Thyroid gland (tissue), 4 donors: Measurements from ENCODE around the gene ZBTB16. TPM values are rescaled to one million over a fixed set of nuclear protein-coding genes. Genes with fewer than 3 reads are reported as not detected.
A peak's percentile ranks its signal among the peaks of the same experiment; 100 is the strongest.

Experiments used
- DNase-seq, 2 donors: peaks; one replicate each; pipeline ENCODE4 v3.0.0-alpha.2; 2019
- H3K27ac ChIP-seq, 3 donors: fragments of 200-600 bp; sonication (generic); 1 replicate in 2 of 3; 2 replicates in 1 of 3; pipeline ENCODE4 v1.5.1; 2016 to 2019; ENCODE audit warnings: mild to moderate bottlenecking in 1 of 3, moderate library complexity in 1 of 3
- H3K27me3 ChIP-seq: fragments of 200-600 bp; sonication (generic); one replicate; pipeline ENCODE4 v1.5.1; 2019
- H3K36me3 ChIP-seq, 2 donors: fragments of 200-600 bp; sonication (generic); one replicate each; pipeline ENCODE4 v1.5.1; 2016 to 2019
- H3K4me1 ChIP-seq, 2 donors: fragments of 200-600 bp; sonication (generic); one replicate each; pipeline ENCODE4 v1.5.1; 2017 to 2019
- H3K4me3 ChIP-seq, 3 donors: fragments of 200-600 bp; sonication (generic); replicated peaks in 1 of 3; 1 replicate in 2 of 3; 2 replicates in 1 of 3; pipeline ENCODE4 v1.5.1; 2016; ENCODE audit warnings: mild to moderate bottlenecking in 1 of 3
- H3K9me3 ChIP-seq: fragments of 200-600 bp; sonication (generic); one replicate; pipeline ENCODE4 v1.5.1; 2017
- POLR2A ChIP-seq, 2 donors: fragments of 450-650 bp; IDR thresholded peaks; one replicate each; pipeline ENCODE4 v1.6.1; 2017; ENCODE audit warnings: antibody characterized with exemption in 2 of 2, mild to moderate bottlenecking in 2 of 2, moderate library complexity in 1 of 2
- WGBS, 2 donors: methylation state at CpG; one replicate each; pipeline ENCODE4 v1.1.5; 2017; 5-methylcytosine and 5-hydroxymethylcytosine counted together
- intact Hi-C: fragments of 100-400 bp; cut with DNase I; formaldehyde crosslinking; loops from one replicate; pipeline ENCODE4 v1.15.1; 2023
- total RNA-seq, 4 donors: library from RNA; depleted of rRNA; stranded (reverse); fragments of >200 nt; gene quantifications; one replicate each; pipeline ENCODE4 v1.2.3, GENCODE V29; 2016
- TF ChIP-seq, protein P1 (sequence below), 6 experiments: fragments of 200-600 bp in 3 of 6; fragments of 450-650 bp in 3 of 6; sonication (generic) in 3 of 6; IDR thresholded peaks; one replicate each; pipeline ENCODE4 v1.5.1; 2016 to 2019; ENCODE audit warnings: antibody characterized with exemption in 6 of 6, mild to moderate bottlenecking in 2 of 6, inconsistent platforms in 1 of 6, moderate library complexity in 1 of 6

The ZBTB16 gene
- total RNA-seq, 4 donors from 2014 or later = 157 to 385 (median 177) TPM

DNA sequence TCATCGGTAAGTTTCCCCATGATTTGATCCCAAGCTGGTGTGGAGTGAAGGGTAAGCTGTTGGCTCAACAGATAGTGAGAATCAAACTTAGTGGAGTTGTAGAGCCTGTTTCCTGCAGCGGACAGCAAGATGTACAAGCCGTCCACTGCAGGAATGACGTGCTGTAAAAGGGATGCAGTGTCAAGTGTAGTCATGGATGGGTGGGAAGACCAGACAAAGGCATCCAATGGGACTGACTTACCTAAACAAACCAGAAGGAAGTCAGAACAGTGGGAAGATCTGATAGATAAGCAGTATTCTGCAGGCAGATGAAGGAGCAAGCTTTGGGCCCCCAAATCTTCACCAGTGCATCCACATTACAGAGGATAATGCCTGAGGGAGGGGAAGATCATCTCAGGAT is 8.8 kb downstream of the ZBTB16 start:
- H3K9me3 ChIP-seq = no peaks in the 10 kb centered on the region
- no peak overlapping the region for H3K4me3 ChIP-seq
- H3K4me1 ChIP-seq = peaks cover 75 to 86% of the 10 kb centered on the region in 2 donors
- DNase-seq = no peak
- H3K27ac ChIP-seq = peak overlapping the region in 1 of 3 donors; percentile 68
- intact Hi-C loops = no loop called here
- TF ChIP-seq, protein P1, sequence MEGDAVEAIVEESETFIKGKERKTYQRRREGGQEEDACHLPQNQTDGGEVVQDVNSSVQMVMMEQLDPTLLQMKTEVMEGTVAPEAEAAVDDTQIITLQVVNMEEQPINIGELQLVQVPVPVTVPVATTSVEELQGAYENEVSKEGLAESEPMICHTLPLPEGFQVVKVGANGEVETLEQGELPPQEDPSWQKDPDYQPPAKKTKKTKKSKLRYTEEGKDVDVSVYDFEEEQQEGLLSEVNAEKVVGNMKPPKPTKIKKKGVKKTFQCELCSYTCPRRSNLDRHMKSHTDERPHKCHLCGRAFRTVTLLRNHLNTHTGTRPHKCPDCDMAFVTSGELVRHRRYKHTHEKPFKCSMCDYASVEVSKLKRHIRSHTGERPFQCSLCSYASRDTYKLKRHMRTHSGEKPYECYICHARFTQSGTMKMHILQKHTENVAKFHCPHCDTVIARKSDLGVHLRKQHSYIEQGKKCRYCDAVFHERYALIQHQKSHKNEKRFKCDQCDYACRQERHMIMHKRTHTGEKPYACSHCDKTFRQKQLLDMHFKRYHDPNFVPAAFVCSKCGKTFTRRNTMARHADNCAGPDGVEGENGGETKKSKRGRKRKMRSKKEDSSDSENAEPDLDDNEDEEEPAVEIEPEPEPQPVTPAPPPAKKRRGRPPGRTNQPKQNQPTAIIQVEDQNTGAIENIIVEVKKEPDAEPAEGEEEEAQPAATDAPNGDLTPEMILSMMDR (IDR thresholded peaks at IDR 0.05) = no peak
- TF ChIP-seq POLR2A (IDR thresholded peaks at IDR 0.05) = no peak
- peaks cover 46 to 67% of the 10 kb centered on the region in 2 donors for H3K36me3 ChIP-seq
- 84% methylated on average over 4 of the region's 4 CpGs for WGBS, 2 donors
- H3K27me3 ChIP-seq = no peaks in the 10 kb centered on the region

DNA sequence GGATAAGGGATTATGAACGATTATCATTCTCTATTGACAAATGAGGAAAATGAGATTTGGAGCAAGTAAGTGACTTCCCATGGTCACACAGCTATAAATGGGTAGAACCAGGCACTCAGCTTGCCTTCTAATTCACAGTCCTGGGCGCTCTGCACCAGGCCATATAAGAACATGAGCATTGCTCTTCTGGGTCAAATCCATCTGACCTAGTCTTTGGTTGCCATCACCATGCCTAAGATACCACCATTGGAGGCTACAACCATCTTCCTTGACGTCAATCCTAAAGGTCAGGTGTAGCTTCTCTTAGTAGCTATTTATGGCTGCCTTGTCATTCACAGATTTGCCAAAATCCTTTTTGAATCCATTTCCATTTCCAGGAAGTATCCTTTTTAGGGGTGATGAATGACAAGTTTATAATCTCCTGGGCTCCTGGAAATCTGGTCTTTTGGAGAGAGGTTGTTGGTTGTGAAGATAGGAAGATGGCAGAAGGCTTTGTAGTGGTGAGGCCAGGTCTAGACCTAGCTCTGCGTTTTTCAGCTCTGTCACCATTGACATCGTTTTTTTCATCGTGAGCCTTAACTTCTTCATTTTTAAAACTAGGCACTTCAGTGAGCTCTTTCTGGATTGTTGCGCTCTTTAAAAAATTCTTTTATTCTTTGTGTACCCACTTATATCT is 11.1 kb downstream of the ZBTB16 start:
- Histone ChIP-seq H3K4me1 (peaks cover 77 to 86% of the 10 kb centered on the region in 2 donors), H3K27me3 (no peaks in the 10 kb centered on the region), H3K36me3 (peaks cover 33 to 52% of the 10 kb centered on the region in 2 donors), H3K4me3 (no peak overlapping the region), H3K9me3 (no peaks in the 10 kb centered on the region), H3K27ac (no peak overlapping the region)
- intact Hi-C loops = no loop called here
- DNase-seq = no peak
- WGBS, 2 donors = 97 to 98% methylated on average over 7 of the region's 7 CpGs
- TF ChIP-seq, protein P1 (IDR thresholded peaks at IDR 0.05) = no peak
- TF ChIP-seq POLR2A (IDR thresholded peaks at IDR 0.05) = no peak

DNA sequence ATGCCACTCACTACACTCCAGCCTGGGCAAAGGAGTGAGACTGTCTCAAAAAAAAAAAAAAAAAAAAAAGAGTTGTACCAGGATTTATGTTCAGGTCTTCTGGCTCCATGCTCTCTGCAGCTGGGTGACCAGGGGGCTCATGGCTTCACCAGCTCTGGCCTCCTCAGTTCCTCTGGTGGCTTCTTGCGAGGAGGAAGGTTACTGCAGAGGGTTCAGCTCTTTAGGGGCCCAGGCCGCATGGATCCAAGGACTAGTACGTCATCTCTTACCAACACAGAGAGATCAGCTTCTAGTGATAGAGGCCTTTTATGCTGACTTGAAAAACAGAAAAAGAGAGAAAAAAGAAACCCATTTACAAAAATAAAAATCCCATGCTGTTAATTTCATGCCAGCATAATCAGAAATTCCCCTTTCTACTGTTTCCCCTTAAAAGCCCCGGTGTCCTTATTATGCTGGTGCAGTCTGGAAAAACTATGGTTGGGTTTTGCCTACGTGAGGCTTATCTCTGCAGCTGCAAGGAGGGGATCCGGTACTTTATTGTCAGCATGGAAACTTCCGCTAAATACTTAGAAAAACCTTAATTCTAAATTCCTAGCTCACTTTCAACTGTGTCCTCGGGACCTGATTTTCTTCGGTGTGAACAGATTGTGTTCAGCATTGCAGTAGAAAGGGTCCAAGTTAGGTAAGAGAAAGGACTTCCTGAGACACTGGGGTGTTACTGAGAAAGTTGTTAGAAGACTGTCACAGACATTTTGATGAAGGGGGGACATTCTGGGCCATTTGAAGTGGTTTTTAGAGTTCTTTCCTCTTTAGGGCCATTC is 13.7 kb downstream of the ZBTB16 start:
- no peak for TF ChIP-seq POLR2A (IDR thresholded peaks at IDR 0.05)
- TF ChIP-seq, protein P1 (IDR thresholded peaks at IDR 0.05) = no peak
- H3K4me3 ChIP-seq = no peak overlapping the region
- H3K27ac ChIP-seq = peak overlapping the region in 2 of 3 donors; percentile 97
- no peaks in the 10 kb centered on the region for H3K9me3 ChIP-seq
- H3K36me3 ChIP-seq = peaks cover 27 to 35% of the 10 kb centered on the region in 2 donors
- intact Hi-C loops = no loop called here
- DNase-seq = no peak
- 83 to 90% methylated on average over 9 of the region's 9 CpGs for WGBS, 2 donors
- no peaks in the 10 kb centered on the region for H3K27me3 ChIP-seq
- H3K4me1 ChIP-seq = peaks cover 77 to 86% of the 10 kb centered on the region in 2 donors

DNA sequence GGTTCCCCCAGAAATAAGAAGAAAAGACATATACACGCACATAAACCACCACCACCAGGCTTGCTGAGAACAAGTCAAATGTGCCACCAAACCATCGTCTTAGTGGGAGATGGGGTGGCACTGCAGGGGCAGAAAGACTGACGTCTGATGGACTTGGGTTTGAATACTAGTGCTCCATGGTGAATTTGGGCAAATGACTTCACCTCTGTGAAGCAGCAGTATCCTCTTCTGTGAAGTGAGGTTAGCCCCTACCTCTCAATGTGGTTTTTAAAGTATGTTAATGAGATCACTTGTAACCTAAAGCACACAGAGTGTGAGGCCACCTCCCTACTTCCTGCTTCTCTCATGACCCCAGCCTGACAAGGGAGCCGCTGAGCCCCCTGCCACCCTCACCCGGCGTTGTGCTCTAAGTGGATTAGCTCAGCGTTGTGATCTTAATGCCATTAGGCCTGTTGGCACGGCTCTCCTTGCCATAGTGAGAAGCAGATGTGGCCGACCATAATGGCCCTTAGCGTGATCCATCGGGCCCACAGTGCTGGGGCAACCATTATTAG is 14.4 kb downstream of the ZBTB16 start:
- no peaks in the 10 kb centered on the region for H3K27me3 ChIP-seq
- H3K4me3 ChIP-seq = no peak overlapping the region
- no peaks in the 10 kb centered on the region for H3K9me3 ChIP-seq
- H3K36me3 ChIP-seq = peaks cover 24 to 28% of the 10 kb centered on the region in 2 donors
- intact Hi-C loops = no loop called here
- WGBS, 2 donors = 78 to 84% methylated on average over 11 of the region's 11 CpGs
- H3K4me1 ChIP-seq = peaks cover 79 to 88% of the 10 kb centered on the region in 2 donors
- no peak for TF ChIP-seq POLR2A (IDR thresholded peaks at IDR 0.05)
- TF ChIP-seq, protein P1 (IDR thresholded peaks at IDR 0.05) = no peak
- peak overlapping the region in 2 of 3 donors; percentile 97 for H3K27ac ChIP-seq
- DNase-seq = no peak
